BLaER1 (cell line): Measurements from ENCODE around the gene MGLL.

Experiments
- H3K27ac ChIP-seq: shearing (Covaris generic); formaldehyde crosslinking; 2 replicates; pipeline ENCODE4 v1.8.1; 2022
- H3K27me3 ChIP-seq: shearing (Covaris generic); formaldehyde crosslinking; 2 replicates; pipeline ENCODE4 v1.8.1; 2022
- H3K36me3 ChIP-seq: shearing (Covaris generic); formaldehyde crosslinking; 2 replicates; pipeline ENCODE4 v1.8.1; 2022
- H3K4me1 ChIP-seq: shearing (Covaris generic); formaldehyde crosslinking; 2 replicates; pipeline ENCODE4 v1.8.1; 2022
- H3K4me2 ChIP-seq: shearing (Covaris generic); formaldehyde crosslinking; 2 replicates; pipeline ENCODE4 v1.8.1; 2022
- H3K4me3 ChIP-seq: shearing (Covaris generic); formaldehyde crosslinking; 2 replicates; pipeline ENCODE4 v1.8.1; 2022
- H3K9ac ChIP-seq: shearing (Covaris generic); formaldehyde crosslinking; 2 replicates; pipeline ENCODE4 v1.8.1; 2022
- H3K9me3 ChIP-seq: shearing (Covaris generic); formaldehyde crosslinking; 2 replicates; pipeline ENCODE4 v1.8.1; 2022
- H4K20me1 ChIP-seq: shearing (Covaris generic); formaldehyde crosslinking; 2 replicates; pipeline ENCODE4 v1.8.1; 2022
- Cebpa-rat ChIP-seq: shearing (Covaris generic); IDR thresholded peaks from 2 replicates; pipeline ENCODE4 v1.8.1; 2022

Gene MGLL

DNA sequence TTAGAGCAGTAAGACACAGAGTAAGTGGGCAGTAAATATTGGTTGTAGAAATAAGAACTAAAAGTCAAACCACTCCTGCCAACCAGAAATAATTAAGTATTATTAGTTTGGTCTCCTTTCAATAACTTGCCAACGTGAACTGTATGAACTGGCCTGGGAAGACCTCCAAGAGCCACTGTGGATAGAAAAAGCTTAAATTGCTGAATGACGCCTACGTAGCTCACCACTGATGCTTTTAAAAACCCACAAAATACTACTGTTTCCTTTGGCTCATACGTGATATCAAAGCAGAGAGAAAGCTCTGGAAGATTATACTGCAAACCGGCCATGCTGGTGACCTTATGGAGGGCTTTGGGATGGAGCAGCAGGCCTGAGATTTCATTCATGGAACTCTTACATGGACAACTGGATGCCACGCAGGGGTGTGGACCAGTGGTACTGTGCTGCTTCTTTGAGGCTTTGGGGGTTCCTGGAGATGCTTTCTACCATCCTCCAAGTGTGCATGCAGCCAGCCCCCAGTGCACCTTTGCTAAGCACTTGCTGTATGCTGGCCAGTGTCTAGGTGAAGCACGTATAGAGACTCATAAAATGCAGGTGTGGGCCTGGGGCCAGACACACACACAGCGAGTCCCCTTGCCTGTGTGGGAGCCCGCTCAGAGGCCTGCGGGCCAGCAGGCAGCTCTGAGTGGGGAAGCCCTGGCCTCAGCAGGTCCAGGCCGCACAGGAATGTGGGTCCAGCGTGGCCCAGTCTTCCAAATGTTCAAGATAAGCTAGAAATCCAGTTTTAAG lies 82.8 kb downstream of the MGLL start:
- no peak overlapping the region for H3K4me3 ChIP-seq
- TF ChIP-seq Cebpa-rat, result no peak
- H3K27ac ChIP-seq, result no peak overlapping the region
- H4K20me1 ChIP-seq, result no peaks in the 10 kb centered on the region
- H3K4me2 ChIP-seq, result no peak overlapping the region
- H3K36me3 ChIP-seq, result no peaks in the 10 kb centered on the region
- H3K9ac ChIP-seq, result no peak overlapping the region
- peaks cover 34% of the 10 kb centered on the region for H3K4me1 ChIP-seq
- H3K27me3 ChIP-seq, result no peaks in the 10 kb centered on the region
- no peaks in the 10 kb centered on the region for H3K9me3 ChIP-seq

DNA sequence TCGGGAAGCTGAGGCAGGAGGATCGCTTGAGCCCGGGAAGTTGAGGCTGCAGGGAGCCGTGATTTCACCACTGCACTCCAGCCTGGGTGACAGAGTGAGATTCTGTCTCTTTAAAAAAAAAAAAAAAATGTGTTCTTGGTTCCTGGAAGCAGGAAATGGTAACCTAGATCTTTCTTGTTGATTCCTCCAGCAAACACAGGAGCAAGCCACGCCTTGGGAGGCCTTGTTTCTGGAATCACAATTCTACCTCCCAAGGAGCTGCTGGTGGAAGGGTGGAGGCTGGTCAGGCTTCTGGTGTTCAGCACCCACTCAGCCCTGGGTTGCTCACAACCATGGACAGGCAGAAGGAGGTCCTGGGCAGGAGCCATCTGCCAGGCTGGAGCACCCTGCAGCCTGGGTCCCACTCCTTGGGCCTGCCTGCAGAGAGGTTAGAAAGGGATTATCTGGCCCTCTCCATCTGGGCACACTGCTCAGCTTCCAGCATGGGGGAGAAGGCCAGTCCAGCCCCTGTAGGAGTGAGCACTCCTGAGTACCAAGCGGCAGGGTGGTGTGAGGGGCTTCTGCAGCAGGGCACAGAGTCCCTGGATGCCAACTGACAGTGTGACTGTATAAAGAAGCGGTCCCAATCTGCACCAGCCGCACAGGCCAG lies 84.0 kb downstream of the MGLL start:
- H3K4me1 ChIP-seq, result peaks cover 46% of the 10 kb centered on the region
- no peak for TF ChIP-seq Cebpa-rat
- no peaks in the 10 kb centered on the region for H3K36me3 ChIP-seq
- H3K27ac ChIP-seq, result no peak overlapping the region
- H3K9ac ChIP-seq, result no peak overlapping the region
- no peak overlapping the region for H3K4me3 ChIP-seq
- H4K20me1 ChIP-seq, result no peaks in the 10 kb centered on the region
- no peaks in the 10 kb centered on the region for H3K27me3 ChIP-seq
- no peaks in the 10 kb centered on the region for H3K9me3 ChIP-seq
- H3K4me2 ChIP-seq, result 0 out of 2 replicates have a peak overlapping the region, but pooled peaks have one; percentile 4

GRCh38 chr3:127736801-127737539 lies 85.3 kb downstream of the MGLL start:
- Histone ChIP-seq H3K4me2 (0 out of 2 replicates have a peak overlapping the region, but pooled peaks have one; percentile 69), H3K27ac (no peak overlapping the region), H3K4me3 (no peak overlapping the region), H3K36me3 (no peaks in the 10 kb centered on the region), H3K9me3 (no peaks in the 10 kb centered on the region), H4K20me1 (no peaks in the 10 kb centered on the region), H3K27me3 (no peaks in the 10 kb centered on the region), H3K4me1 (peaks cover 53% of the 10 kb centered on the region), H3K9ac (no peak overlapping the region)
- TF ChIP-seq Cebpa-rat, result no peak

DNA sequence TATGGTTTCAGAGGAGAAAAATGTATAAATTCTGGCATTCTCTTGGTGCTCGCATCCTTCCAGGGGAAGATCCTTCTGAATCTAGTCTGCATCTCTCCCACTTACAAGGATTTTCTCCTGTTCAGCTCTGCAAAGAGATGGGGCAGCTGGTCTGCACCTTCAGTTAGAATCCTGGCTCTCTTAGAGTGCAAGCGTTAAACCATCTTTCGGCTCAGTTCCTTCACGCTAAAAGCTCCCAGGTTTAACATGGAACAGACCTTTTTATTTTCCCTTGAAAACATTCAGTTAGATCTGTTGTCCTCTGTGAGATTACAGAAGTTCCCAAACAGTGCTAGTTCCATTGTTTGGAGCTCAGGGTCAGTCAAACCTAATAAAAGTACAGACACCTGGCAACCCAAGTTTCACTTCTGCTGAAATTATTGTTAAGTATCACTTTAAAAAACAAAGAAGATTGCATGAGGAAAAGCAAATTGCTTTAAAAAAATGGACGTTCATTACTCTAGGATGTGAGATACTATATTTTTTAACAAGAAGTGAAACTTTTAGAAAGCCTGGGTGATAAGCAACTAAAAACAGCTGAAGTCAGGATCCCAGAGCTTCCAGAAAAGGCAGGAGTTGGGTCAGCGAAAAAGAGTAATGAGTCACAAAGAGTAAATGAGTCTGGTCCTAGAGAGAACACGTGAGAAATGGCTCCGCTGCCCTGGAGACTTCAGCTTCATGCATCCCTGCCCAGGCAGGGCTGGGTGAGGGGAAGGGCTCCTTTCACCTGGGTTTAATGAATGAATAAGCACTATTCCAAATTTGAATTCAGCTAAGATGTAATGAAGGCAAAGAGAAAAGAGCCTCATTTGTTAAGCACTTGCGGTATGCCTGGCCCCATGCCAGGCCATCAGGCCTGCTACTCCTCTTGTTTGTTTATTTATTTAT lies 86.3 kb downstream of the MGLL start:
- Histone ChIP-seq H3K4me3 (no peak overlapping the region), H4K20me1 (no peaks in the 10 kb centered on the region), H3K36me3 (no peaks in the 10 kb centered on the region), H3K9ac (no peak overlapping the region), H3K4me1 (peaks cover 53% of the 10 kb centered on the region), H3K27me3 (no peaks in the 10 kb centered on the region), H3K27ac (no peak overlapping the region), H3K9me3 (no peaks in the 10 kb centered on the region), H3K4me2 (peak overlapping the region; percentile 69)
- TF ChIP-seq Cebpa-rat, result no peak

DNA sequence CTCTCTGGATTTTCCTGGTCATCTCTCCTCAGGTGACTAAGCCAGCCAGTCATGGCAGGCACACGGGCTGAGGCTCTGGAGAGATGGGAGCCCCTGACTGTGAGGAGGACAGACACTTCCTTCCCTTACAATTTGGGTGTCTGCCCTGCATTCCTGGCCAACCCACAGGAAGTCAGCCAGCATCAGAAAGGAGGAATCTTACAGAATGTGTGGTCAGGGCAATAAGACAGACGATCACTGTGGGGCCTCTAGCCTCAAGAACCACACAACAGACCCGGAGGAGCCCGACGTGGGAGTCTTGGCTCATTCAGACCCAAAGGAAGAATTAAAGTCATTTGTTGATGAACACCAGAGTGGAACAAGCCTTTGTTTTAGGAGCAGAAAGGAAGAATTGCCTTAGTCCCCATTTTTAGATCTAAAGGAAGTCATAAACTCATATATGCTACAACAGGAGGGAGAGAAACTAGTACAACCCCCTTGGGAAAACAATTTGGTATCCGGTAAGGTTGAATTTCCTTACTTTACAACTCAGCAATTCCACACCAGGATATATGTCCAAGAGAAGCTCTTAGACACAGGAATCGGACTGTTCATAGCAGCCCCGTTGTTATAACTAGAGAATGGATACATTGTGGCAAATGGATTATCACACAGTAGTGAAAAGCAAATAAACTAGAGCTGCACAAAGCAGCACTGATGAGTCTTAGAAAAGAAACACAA lies 87.4 kb downstream of the MGLL start:
- no peaks in the 10 kb centered on the region for H3K27me3 ChIP-seq
- H3K9ac ChIP-seq, result 0 out of 2 replicates have a peak overlapping the region, but pooled peaks have one; percentile 8
- peak overlapping the region; percentile 69 for H3K4me2 ChIP-seq
- H3K4me1 ChIP-seq, result peaks cover 55% of the 10 kb centered on the region
- H4K20me1 ChIP-seq, result no peaks in the 10 kb centered on the region
- H3K4me3 ChIP-seq, result no peak overlapping the region
- no peak for TF ChIP-seq Cebpa-rat
- H3K36me3 ChIP-seq, result no peaks in the 10 kb centered on the region
- no peak overlapping the region for H3K27ac ChIP-seq
- H3K9me3 ChIP-seq, result no peaks in the 10 kb centered on the region

DNA sequence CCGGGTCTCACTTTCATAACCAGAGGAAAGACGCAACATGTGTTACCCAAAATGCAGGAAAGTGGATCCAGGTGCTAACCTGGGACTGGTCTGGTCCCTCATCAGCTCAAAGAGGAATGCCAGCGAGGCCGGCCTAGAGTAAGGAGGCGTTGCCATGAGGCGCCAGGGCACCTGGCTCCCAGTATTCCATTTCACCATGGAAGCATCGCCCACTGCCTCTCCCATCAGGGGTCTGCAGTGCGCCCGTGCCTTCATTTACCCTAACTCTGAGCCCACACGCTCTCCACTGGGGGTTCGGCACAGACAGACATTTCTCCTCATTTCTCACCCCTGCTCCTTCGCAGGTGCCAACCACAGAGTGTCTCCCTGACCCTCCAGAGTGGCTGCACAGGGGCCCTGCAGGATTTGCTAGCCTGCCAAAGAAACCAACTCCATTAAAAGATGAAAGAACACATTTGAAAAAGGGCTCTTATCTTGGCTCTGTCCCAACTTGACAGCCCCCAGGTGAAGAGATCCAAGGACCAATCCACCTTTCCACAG lies 88.1 kb downstream of the MGLL start:
- no peak overlapping the region for H3K4me3 ChIP-seq
- H3K9me3 ChIP-seq, result no peaks in the 10 kb centered on the region
- no peak overlapping the region for H3K27ac ChIP-seq
- H4K20me1 ChIP-seq, result no peaks in the 10 kb centered on the region
- peaks cover 61% of the 10 kb centered on the region for H3K4me1 ChIP-seq
- TF ChIP-seq Cebpa-rat, result no peak
- H3K36me3 ChIP-seq, result no peaks in the 10 kb centered on the region
- no peaks in the 10 kb centered on the region for H3K27me3 ChIP-seq
- peak overlapping the region; percentile 69 for H3K4me2 ChIP-seq
- H3K9ac ChIP-seq, result 0 out of 2 replicates have a peak overlapping the region, but pooled peaks have one; percentile 8

DNA sequence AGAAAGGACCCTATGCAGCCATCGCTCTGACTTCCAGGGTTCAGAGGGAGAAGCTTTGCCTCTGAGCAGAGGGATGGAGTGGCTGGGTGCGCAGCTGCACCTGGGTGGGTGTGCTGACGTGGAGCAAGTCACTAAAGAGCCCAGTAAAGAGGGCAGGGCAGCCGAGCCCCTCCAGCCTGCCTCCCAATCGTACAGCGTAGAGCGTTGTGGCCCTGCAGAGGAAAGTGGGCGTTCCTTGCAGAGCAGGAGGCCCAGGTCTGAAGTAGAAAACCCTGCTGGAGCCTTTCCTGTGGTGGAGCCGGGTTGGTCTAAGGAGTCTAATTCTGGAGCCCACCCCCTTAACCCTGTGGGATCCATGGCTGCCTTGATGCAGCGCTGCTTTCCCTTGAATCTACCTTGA lies 88.5 kb downstream of the MGLL start:
- Histone ChIP-seq H3K36me3 (no peaks in the 10 kb centered on the region), H3K9me3 (no peaks in the 10 kb centered on the region), H3K4me3 (no peak overlapping the region), H3K9ac (no peak overlapping the region), H3K4me2 (peak overlapping the region; percentile 69), H4K20me1 (no peaks in the 10 kb centered on the region), H3K27me3 (no peaks in the 10 kb centered on the region), H3K4me1 (peaks cover 61% of the 10 kb centered on the region), H3K27ac (no peak overlapping the region)
- no peak for TF ChIP-seq Cebpa-rat

- H3K9me3 ChIP-seq, result no peaks in the 10 kb centered on the region
- H3K27me3 ChIP-seq, result no peaks in the 10 kb centered on the region
- no peaks in the 10 kb centered on the region for H3K36me3 ChIP-seq
- H3K27ac ChIP-seq, result no peak overlapping the region
- H3K4me2 ChIP-seq, result peak overlapping the region; percentile 69
- H3K9ac ChIP-seq, result no peak overlapping the region
- no peak for TF ChIP-seq Cebpa-rat
- peaks cover 55% of the 10 kb centered on the region for H3K4me1 ChIP-seq
- H4K20me1 ChIP-seq, result no peaks in the 10 kb centered on the region
- H3K4me3 ChIP-seq, result no peak overlapping the region
These were observed 89.4 kb downstream of the MGLL start for GRCh38 chr3:127732879-127733350.
